Activated CD4-positive, alpha-beta memory T cell treated with anti-CD3 and anti-CD28 coated beads for 36 hours (primary cell): ENCODE measurements around the gene CHRDL2. TPM values are rescaled to one million over a fixed set of nuclear protein-coding genes. Genes with fewer than 3 reads are reported as not detected.
A peak's percentile ranks its signal among the peaks of the same experiment; 100 is the strongest.

Experiments used
- CTCF ChIA-PET: fragments of 350-600 bp; sonication (Branson Sonifier 250); formaldehyde crosslinking; loops from one replicate; lab custom pipeline; 2021; ENCODE audit warnings: antibody characterized with exemption, inconsistent platforms; lab: Charles Lee
- POLR2A ChIA-PET: fragments of 350-600 bp; sonication (Branson Sonifier 250); formaldehyde crosslinking; loops from one replicate; lab custom pipeline; 2021; ENCODE audit warnings: antibody characterized with exemption; lab: Charles Lee
- DNase-seq: peaks from one replicate; pipeline ENCODE4 v3.0.0-alpha.2; 2020
- H3K27ac Mint-ChIP-seq: one replicate; pipeline ENCODE4 v1.8.0; 2021; ENCODE audit warnings: mixed read lengths
- H3K27me3 Mint-ChIP-seq: one replicate; pipeline ENCODE4 v1.8.0; 2021; ENCODE audit warnings: mixed read lengths
- H3K36me3 Mint-ChIP-seq: one replicate; pipeline ENCODE4 v1.8.0; 2021; ENCODE audit warnings: mixed read lengths
- H3K4me1 Mint-ChIP-seq: one replicate; pipeline ENCODE4 v1.8.0; 2021; ENCODE audit warnings: low read depth, mixed read lengths
- H3K4me3 Mint-ChIP-seq: one replicate; pipeline ENCODE4 v1.8.0; 2021; ENCODE audit warnings: mild to moderate bottlenecking, mixed read lengths
- H3K9me3 Mint-ChIP-seq: one replicate; pipeline ENCODE4 v1.8.0; 2021; ENCODE audit warnings: mixed read lengths
- intact Hi-C: fragments of 100-400 bp; cut with micrococcal nuclease; formaldehyde crosslinking; loops from one replicate; pipeline ENCODE4 v1.15.1; 2023
- total RNA-seq, 2 experiments: library from RNA; stranded (reverse); gene quantifications; one replicate each; pipeline ENCODE4 v1.2.3, GENCODE V29; 2021

The CHRDL2 gene
- total RNA-seq, 2 experiments from 2014 or later: not detected

DNA sequence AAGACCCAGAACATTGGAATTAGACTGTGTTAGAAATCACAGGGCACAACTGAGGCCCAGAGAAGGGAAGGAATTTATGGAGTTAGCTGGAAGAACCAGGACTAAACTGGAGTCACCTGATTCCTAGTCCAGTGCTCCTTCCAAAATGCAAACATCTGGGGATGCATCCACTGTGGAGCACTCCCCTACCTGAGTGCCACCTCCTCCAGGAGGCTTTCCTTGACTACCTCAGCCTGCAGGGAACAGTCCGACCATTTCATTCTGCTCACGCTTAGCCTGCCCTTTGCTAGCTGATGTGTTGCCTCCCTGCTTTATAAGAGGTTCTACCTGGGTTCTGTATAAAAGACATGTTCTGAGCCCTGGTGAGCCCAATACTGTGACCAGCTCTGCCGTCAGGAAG is 24.0 kb downstream of the CHRDL2 start:
- H3K4me3 Mint-ChIP-seq: no peak overlapping the region
- no peaks in the 10 kb centered on the region for H3K9me3 Mint-ChIP-seq
- H3K36me3 Mint-ChIP-seq: no peaks in the 10 kb centered on the region
- ChIA-PET POLR2A (no interaction called here), CTCF (interaction anchor here (1.0 to 1.1 kb wide), 2 partner anchors 19 to 33 kb away, joined by 3 read pairs; no protein-coding TSS in a partner anchor)
- no peak overlapping the region for H3K27ac Mint-ChIP-seq
- H3K4me1 Mint-ChIP-seq: no peaks in the 10 kb centered on the region
- no peaks in the 10 kb centered on the region for H3K27me3 Mint-ChIP-seq
- DNase-seq: no peak
- intact Hi-C loops: loop anchor here (10.0 kb wide), 1 partner anchor 168 kb away; no protein-coding TSS in a partner anchor

DNA sequence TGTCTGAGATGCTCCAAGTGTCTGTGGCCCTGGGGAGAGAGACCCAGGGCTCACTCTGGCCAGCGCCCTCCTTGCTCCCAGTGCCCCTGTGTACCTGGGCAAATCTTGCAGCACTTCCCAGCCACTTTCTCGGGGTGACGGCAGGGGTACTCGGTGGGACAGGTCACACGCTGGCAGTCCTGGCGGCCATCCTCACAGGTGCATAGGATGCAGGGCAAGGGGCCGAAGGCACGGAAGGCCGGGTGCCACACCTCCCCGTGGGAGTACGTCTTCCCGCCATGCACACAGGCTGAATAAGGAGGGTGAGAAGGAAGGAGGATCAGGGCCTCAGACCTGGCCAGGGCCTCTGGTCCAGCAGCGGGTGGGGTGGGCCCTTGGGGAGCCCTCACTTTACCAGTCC is 28.0 kb downstream of the CHRDL2 start:
- H3K36me3 Mint-ChIP-seq: no peaks in the 10 kb centered on the region

DNA sequence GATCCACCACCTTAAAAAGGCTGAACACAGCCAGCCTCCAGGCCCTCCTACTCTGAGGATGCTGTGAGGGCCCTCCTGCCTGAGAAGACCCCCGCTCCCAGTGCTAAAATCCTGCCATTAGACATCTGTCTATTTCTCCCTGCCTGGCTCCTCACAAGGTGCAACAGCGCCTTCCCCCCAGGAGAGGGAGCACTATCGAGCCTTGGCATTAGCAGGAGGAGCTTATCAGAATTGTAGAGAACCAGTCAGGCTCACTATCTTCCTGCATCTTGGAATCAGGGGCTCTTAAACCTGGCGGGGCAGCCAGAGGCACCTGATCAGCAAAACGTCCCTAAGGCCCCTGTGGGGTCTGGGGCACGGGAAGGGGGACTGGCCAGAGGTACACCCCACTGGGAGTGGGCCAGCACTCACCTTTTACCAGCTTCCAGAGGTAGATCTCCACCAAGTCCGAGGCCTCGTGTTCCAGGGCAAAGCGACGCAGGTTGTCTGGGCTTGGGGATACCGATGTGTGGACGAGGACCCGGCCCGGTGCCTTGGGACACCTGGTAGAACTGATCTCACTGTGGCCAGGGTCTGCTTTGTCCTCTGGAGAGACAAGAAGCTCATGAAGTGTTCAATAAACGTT is 28.7 kb downstream of the CHRDL2 start:
- ChIA-PET CTCF (interaction anchor here (0.5 to 6.3 kb wide), 44 partner anchors 8 to 546 kb away, joined by 3 to 137 read pairs (median 4); partner anchors contain the start of gene RNF169), POLR2A (no interaction called here)
- H3K27ac Mint-ChIP-seq: no peak overlapping the region
- H3K4me3 Mint-ChIP-seq: no peak overlapping the region
- H3K36me3 Mint-ChIP-seq: no peaks in the 10 kb centered on the region
- DNase-seq: peak; percentile 74
- H3K27me3 Mint-ChIP-seq: peaks cover 2% of the 10 kb centered on the region
- H3K4me1 Mint-ChIP-seq: no peaks in the 10 kb centered on the region
- no peaks in the 10 kb centered on the region for H3K9me3 Mint-ChIP-seq
- intact Hi-C loops: loop anchor here (1.0 to 10.0 kb wide), 3 partner anchors 24 to 172 kb away; no protein-coding TSS in a partner anchor

More for the DNA sequence above, 28.0 kb downstream of the CHRDL2 start:
- H3K4me3 Mint-ChIP-seq: no peak overlapping the region
- DNase-seq: no peak
- H3K4me1 Mint-ChIP-seq: no peaks in the 10 kb centered on the region
- POLR2A ChIA-PET: no interaction called here
- H3K27ac Mint-ChIP-seq: no peak overlapping the region
- no peaks in the 10 kb centered on the region for H3K9me3 Mint-ChIP-seq
- peaks cover 1% of the 10 kb centered on the region for H3K27me3 Mint-ChIP-seq
- intact Hi-C loops: loop anchor here (10.0 kb wide), 1 partner anchor 172 kb away; no protein-coding TSS in a partner anchor
- CTCF ChIA-PET: interaction anchor here (0.7 to 6.3 kb wide), 27 partner anchors 7 to 546 kb away, joined by 3 to 137 read pairs (median 5); partner anchors contain the start of gene RNF169

DNA sequence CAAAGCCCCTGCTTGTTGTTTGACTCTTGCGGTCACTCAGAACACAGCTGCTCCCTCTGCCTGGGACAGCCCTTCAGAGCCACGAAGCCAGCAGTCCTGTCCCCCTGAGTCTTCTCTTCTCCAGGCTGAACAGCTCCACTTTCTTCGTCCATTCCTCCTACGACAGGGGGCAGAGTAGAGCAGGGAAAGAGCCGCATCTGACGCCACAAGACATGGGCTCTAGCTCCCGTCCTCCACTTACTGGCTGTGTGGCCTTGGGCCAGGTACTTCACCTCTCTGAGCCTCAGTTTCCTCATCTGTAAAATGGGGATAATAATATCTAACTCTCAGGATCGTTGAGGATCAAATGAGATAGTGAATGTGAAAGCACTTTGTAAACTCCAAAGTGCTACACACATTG is 29.9 kb downstream of the CHRDL2 start:
- ChIA-PET POLR2A (no interaction called here), CTCF (interaction anchor here (1.0 to 6.3 kb wide), 18 partner anchors 9 to 503 kb away, joined by 3 to 137 read pairs (median 6); no protein-coding TSS in a partner anchor)
- Mint-ChIP-seq H3K4me1 (no peaks in the 10 kb centered on the region), H3K4me3 (no peak overlapping the region), H3K27ac (no peak overlapping the region), H3K9me3 (no peaks in the 10 kb centered on the region), H3K27me3 (peaks cover 8% of the 10 kb centered on the region), H3K36me3 (no peaks in the 10 kb centered on the region)
- intact Hi-C loops: loop anchor here (10.0 kb wide), 1 partner anchor 173 kb away; no protein-coding TSS in a partner anchor
- peak; percentile 19 for DNase-seq

DNA sequence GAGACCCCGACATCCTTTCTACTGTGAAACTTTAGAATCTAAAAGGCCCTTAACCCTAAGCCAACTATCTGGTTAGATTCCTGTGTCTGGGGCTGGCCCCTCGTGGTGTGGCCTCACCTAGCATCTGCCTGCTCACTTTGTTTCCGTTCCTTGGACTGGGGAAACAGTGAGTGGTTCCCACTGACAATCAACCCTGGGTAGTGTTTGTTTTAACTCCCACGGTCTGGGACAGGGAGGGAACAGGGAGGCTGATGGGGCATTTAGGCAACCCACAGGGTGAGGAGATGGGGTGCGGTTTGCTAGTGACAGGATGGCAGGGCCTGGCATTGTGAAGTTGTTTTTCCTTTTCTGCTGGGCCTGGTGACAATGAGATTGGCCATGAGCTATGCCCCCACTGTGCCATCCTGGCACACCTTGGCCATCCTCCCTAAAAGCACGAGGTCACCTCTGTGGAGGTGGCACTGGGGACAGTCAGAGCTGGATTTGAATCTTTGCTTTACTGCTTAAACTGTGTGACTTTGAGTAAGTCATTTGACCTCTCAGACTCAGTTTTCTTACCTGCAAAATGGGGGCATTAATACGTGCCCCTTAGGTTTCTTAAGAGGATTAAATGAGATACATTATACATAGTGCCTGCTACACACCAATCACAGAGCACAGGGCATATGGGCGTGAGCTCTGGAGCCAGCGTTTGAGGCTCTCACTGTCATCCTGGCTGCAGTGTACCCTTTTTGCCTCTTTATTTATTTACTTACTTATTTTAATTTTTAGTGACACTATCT is 31.4 kb downstream of the CHRDL2 start:
- intact Hi-C loops: loop anchor here (10.0 kb wide), 1 partner anchor 175 kb away; no protein-coding TSS in a partner anchor
- H3K27me3 Mint-ChIP-seq: peaks cover 9% of the 10 kb centered on the region
- ChIA-PET POLR2A (no interaction called here), CTCF (interaction anchor here (0.8 to 6.3 kb wide), 3 partner anchors 26 to 63 kb away, joined by 3 to 137 read pairs (median 69); no protein-coding TSS in a partner anchor)
- H3K4me1 Mint-ChIP-seq: no peaks in the 10 kb centered on the region
- no peak overlapping the region for H3K27ac Mint-ChIP-seq
- H3K36me3 Mint-ChIP-seq: no peaks in the 10 kb centered on the region
- no peak overlapping the region for H3K4me3 Mint-ChIP-seq
- H3K9me3 Mint-ChIP-seq: no peaks in the 10 kb centered on the region
- DNase-seq: no peak

DNA sequence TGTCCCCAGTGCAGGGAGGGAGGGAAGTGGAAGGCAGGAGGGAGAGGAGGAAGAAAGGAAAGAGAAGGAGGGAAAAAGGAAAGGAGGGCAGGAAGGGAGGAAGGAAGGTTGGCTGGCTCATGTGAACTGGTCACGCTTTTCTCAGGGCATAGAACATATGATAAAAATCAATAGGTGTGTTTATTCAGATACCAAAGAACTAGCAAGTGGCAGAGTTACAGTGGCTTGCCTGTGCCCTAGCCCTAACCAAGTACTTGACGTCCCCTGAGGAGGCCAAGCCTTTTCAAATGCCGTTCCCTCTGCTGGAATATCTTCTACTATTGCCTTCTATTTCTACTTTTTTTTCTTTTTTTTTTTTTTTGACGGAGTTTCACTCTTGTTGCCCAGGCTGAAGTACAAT is 33.5 kb downstream of the CHRDL2 start:
- intact Hi-C loops: no loop called here
- H3K27me3 Mint-ChIP-seq: peaks cover 9% of the 10 kb centered on the region
- H3K9me3 Mint-ChIP-seq: no peaks in the 10 kb centered on the region
- H3K4me1 Mint-ChIP-seq: no peaks in the 10 kb centered on the region
- DNase-seq: no peak
- H3K4me3 Mint-ChIP-seq: no peak overlapping the region
- H3K27ac Mint-ChIP-seq: no peak overlapping the region
- POLR2A ChIA-PET: no interaction called here
- no peaks in the 10 kb centered on the region for H3K36me3 Mint-ChIP-seq
- CTCF ChIA-PET: no interaction called here

DNA sequence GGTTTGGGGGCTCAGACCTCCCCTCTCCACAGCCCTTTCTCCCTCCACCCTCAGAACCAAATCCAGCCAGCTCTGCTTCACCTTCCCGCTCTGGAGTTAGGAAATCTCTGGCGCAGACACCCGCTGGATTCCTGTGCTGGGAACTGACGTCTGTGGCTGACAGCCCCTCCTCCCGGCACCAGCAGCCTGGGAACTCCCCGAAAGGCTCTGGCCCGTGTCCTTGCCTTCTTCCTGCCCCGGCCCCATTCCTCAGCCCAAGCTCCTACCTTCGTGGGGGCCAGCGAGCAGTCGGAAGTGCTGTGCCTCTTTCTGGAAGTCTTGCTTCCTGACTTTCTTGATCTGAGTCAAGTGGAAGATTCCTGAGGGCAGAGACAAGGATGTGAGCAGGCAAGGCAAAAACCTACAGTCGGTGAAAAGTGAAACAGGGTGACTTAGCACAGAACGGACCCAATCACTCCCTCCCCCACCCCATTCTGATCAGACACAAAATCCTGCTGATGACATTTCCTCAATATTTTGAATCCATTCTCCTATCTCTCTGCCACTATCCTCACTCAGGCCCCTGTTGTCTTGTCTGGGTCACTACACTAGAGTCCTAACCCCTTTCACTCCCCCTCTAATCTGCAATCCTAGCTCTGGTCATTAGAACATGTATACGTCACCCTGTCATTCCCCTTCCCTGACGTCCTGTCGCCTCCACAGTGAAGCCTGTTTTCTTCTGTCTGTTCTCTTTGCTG is 34.1 kb downstream of the CHRDL2 start:
- Mint-ChIP-seq H3K4me1 (no peaks in the 10 kb centered on the region), H3K9me3 (no peaks in the 10 kb centered on the region), H3K27ac (no peak overlapping the region), H3K36me3 (no peaks in the 10 kb centered on the region), H3K4me3 (no peak overlapping the region), H3K27me3 (peaks cover 9% of the 10 kb centered on the region)
- POLR2A ChIA-PET: no interaction called here
- no peak for DNase-seq
- CTCF ChIA-PET: interaction anchor here (1.0 kb wide), 1 partner anchor 29 kb away, joined by 4 read pairs; no protein-coding TSS in a partner anchor
- intact Hi-C loops: no loop called here

DNA sequence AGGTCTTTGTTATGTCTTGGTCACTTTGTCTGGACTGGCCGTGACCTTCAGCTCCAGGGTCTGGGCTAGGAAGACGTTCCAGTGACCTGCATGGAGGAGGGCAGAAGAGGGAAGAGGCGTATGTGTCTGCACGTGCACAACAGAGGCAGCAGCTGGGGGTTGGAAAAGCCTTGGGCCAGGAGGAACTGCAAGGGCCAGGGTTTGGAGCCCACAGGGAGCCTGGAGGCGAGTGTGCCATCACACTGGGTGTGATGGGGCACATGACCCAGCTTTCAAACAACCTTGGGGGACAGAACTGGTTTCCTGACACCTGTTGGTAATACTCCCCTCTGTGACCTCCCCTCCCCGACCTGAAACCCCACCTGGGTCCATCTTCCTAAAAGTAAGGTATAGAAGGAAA is 34.7 kb downstream of the CHRDL2 start:
- intact Hi-C loops: no loop called here
- no peak overlapping the region for H3K27ac Mint-ChIP-seq
- H3K4me1 Mint-ChIP-seq: no peaks in the 10 kb centered on the region
- peaks cover 9% of the 10 kb centered on the region for H3K27me3 Mint-ChIP-seq
- no peaks in the 10 kb centered on the region for H3K36me3 Mint-ChIP-seq
- ChIA-PET POLR2A (no interaction called here), CTCF (interaction anchor here (1.0 kb wide), 1 partner anchor 29 kb away, joined by 4 read pairs; no protein-coding TSS in a partner anchor)
- DNase-seq: no peak
- no peak overlapping the region for H3K4me3 Mint-ChIP-seq
- no peaks in the 10 kb centered on the region for H3K9me3 Mint-ChIP-seq

DNA sequence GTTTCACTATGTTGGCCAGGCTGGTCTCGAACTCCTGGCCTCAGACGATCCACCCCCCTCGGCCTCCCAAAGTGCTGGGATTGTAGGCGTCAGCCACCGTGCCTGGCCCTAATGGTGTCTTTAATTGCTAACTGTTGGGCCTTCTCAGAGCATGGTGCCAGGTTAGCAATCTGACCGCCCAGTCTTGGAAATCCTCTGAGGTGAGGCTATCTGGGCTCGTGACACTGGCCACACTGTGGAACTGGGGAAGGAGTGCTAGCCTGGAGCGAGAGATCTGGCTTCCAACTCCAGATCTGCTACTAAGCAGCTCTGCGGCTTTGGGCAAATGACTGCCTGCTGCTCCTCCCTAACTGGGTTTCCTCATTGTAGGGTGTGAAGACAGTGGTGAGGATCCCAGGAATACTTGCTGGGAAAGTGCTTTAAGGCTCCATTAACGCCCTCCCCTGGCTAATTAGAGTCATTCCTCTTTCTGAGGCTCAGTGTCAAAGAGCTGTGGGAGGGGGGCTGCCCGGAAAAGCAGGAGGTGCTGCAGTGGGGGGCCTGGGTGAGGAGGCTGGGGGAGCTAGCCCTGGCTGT is 35.4 kb downstream of the CHRDL2 start:
- Mint-ChIP-seq H3K4me1 (no peaks in the 10 kb centered on the region), H3K9me3 (no peaks in the 10 kb centered on the region), H3K27me3 (peaks cover 9% of the 10 kb centered on the region), H3K4me3 (no peak overlapping the region), H3K27ac (no peak overlapping the region), H3K36me3 (no peaks in the 10 kb centered on the region)
- intact Hi-C loops: no loop called here
- no peak for DNase-seq
- ChIA-PET CTCF (interaction anchor here (1.0 kb wide), 1 partner anchor 30 kb away, joined by 4 read pairs; no protein-coding TSS in a partner anchor), POLR2A (no interaction called here)

DNA sequence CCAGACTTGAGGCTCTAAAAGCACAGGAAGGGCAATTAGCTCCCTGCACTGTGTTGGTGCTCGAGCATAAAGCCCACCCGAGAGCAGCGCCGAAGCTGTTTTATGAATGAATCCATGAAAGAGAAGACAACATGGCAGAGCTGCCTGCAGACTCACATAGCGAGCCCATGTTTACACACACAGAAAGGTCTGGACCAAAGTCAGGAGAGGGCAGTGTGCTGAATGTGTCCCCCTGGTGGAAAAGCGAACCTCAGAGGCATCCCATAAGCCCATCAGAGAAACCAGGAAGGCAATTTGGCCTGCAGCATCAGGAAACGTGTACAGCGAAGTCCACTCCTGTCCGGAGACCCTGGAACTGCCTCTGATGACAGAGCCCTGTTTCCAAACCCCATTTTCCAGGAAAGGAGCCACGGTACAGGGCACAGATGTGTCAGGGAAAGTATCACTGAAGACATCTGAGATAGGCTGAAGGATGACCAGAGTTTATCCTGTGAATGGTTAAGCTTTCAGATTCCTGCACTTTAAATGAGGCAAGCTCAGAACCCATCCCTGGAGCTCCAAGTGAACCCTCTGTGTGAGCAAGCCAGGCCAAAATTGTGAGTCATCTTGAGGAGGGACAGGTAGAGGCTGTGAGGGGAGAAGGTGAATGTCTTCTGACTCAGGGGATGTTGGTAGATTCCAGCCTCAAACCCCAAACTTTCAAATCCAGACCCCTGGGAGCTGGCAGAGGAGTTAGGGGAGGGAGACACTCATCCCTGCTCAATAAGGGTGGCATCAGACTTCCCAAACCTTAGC is 36.9 kb downstream of the CHRDL2 start:
- no peak for DNase-seq
- no peaks in the 10 kb centered on the region for H3K36me3 Mint-ChIP-seq
- H3K27ac Mint-ChIP-seq: no peak overlapping the region
- no peaks in the 10 kb centered on the region for H3K4me1 Mint-ChIP-seq
- H3K9me3 Mint-ChIP-seq: no peaks in the 10 kb centered on the region
- intact Hi-C loops: no loop called here
- no peak overlapping the region for H3K4me3 Mint-ChIP-seq
- POLR2A ChIA-PET: no interaction called here
- CTCF ChIA-PET: interaction anchor here (0.9 kb wide), 1 partner anchor 16 kb away, joined by 3 read pairs; no protein-coding TSS in a partner anchor
- peaks cover 9% of the 10 kb centered on the region for H3K27me3 Mint-ChIP-seq

DNA sequence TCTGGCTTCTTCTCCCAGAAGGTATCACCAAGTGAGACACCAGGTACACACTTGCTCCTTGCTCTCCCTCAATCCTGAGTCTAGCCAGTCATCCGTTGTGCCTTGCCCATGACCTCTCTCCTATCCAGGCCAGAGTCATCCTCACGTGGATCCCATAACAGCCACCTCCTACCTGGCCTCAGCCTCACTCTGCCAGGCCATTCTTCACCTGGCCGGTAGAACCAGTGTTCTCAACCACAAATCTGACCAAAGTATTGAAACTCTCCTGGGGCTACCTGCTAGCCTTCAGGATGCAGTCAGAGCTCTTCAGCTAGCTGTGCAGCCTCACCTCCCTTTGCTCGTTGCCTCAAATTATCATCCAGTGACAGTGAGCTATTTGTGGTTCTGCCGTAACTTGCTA is 37.7 kb downstream of the CHRDL2 start:
- DNase-seq: no peak
- POLR2A ChIA-PET: no interaction called here
- no peaks in the 10 kb centered on the region for H3K9me3 Mint-ChIP-seq
- no peak overlapping the region for H3K27ac Mint-ChIP-seq
- intact Hi-C loops: no loop called here
- CTCF ChIA-PET: interaction anchor here (0.9 to 1.4 kb wide), 2 partner anchors 9 to 17 kb away, joined by 3 to 4 read pairs; no protein-coding TSS in a partner anchor
- no peaks in the 10 kb centered on the region for H3K4me1 Mint-ChIP-seq
- no peak overlapping the region for H3K4me3 Mint-ChIP-seq
- peaks cover 9% of the 10 kb centered on the region for H3K27me3 Mint-ChIP-seq
- no peaks in the 10 kb centered on the region for H3K36me3 Mint-ChIP-seq
